ENCODE measurements around the gene TACC2.

DNA sequence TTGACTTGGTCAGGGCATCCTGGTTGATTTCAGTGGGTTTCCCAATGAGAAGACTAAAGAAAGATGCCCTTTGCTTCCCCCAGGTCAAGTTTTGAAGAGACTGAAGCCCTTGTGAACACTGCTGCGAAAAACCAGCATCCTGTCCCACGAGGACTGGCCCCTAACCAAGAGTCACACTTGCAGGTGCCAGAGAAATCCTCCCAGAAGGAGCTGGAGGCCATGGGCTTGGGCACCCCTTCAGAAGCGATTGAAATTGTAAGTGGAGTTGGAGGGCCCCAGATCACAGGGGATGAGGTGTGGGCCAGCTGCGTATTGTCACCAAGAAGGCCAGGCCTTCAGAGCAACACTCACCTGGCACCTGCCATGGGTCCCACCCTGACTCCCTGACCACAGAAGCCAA lies 238.8 kb downstream of the TACC2 start:
- TF ChIP-seq CTCF (IDR thresholded peaks at IDR 0.05) (no peak), POLR2A (IDR thresholded peaks at IDR 0.05) (no peak)

Measured in thyroid gland (tissue), 4 donors.